GM18858 (cell line): Measurements from ENCODE around the gene G0S2.

Experiments
- ATAC-seq: cut with Tn5 transposase; IDR thresholded peaks from one replicate; pipeline ENCODE4 v1.9.1; 2021; ENCODE audit not compliant: unreplicated experiment

The G0S2 gene

GRCh38 chr1:209714338-209714737 lies 39.1 kb downstream of the G0S2 start:
- no peak for ATAC-seq

- ATAC-seq: no peak
Measured at GRCh38 chr1:209715314-209715713, 40.1 kb downstream of the G0S2 start.

- no peak for ATAC-seq
Measured at GRCh38 chr1:209717818-209718217, 42.6 kb downstream of the G0S2 start.

- no peak for ATAC-seq
Measured at GRCh38 chr1:209720326-209720725, 45.1 kb downstream of the G0S2 start.

GRCh38 chr1:209720826-209721225 lies 45.6 kb downstream of the G0S2 start:
- no peak for ATAC-seq

- ATAC-seq: no peak
Measured at GRCh38 chr1:209721323-209721722, 46.1 kb downstream of the G0S2 start.

GRCh38 chr1:209723265-209723664 lies 48.1 kb downstream of the G0S2 start:
- no peak for ATAC-seq

GRCh38 chr1:209723756-209724693 lies 48.8 kb downstream of the G0S2 start:
- no peak for ATAC-seq
